ENCODE results near the gene RNPEP. TPM values are rescaled to one million over a fixed set of nuclear protein-coding genes. Genes with fewer than 3 reads are reported as not detected.

Gene RNPEP
- total RNA-seq, 1 donor from 2014 or later = 70.1 TPM

- TF ChIP-seq CTCF (IDR thresholded peaks at IDR 0.05; ENCODE audit: unreplicated experiment) = no peak
- Mint-ChIP-seq H3K27me3 (ENCODE audit: unreplicated experiment) (peaks cover 5% of the 10 kb centered on the region), H3K27ac (ENCODE audit: unreplicated experiment) (no peak overlapping the region), H3K4me1 (ENCODE audit: unreplicated experiment) (peaks cover 6% of the 10 kb centered on the region), H3K9me3 (ENCODE audit: unreplicated experiment) (no peaks in the 10 kb centered on the region), H3K4me3 (ENCODE audit: unreplicated experiment) (no peak overlapping the region), H3K36me3 (ENCODE audit: low read depth, unreplicated experiment) (peaks cover 4% of the 10 kb centered on the region)
- DNase-seq (ENCODE audit: low spot score) = no peak
Measured at GRCh38 chr1:202014060-202014459, 31.6 kb downstream of the RNPEP start.

- no peaks in the 10 kb centered on the region for H3K9me3 Mint-ChIP-seq (ENCODE audit: unreplicated experiment)
- H3K27ac Mint-ChIP-seq (ENCODE audit: unreplicated experiment) = no peak overlapping the region
- no peak for TF ChIP-seq CTCF (IDR thresholded peaks at IDR 0.05; ENCODE audit: unreplicated experiment)
- H3K4me3 Mint-ChIP-seq (ENCODE audit: unreplicated experiment) = no peak overlapping the region
- DNase-seq (ENCODE audit: low spot score) = no peak
- H3K4me1 Mint-ChIP-seq (ENCODE audit: unreplicated experiment) = peaks cover 3% of the 10 kb centered on the region
- peaks cover 5% of the 10 kb centered on the region for H3K36me3 Mint-ChIP-seq (ENCODE audit: low read depth, unreplicated experiment)
- H3K27me3 Mint-ChIP-seq (ENCODE audit: unreplicated experiment) = peaks cover 5% of the 10 kb centered on the region
Measured at GRCh38 chr1:202014915-202015661, 32.6 kb downstream of the RNPEP start.

- peaks cover 5% of the 10 kb centered on the region for H3K27me3 Mint-ChIP-seq (ENCODE audit: unreplicated experiment)
- H3K36me3 Mint-ChIP-seq (ENCODE audit: low read depth, unreplicated experiment) = peaks cover 5% of the 10 kb centered on the region
- no peak overlapping the region for H3K27ac Mint-ChIP-seq (ENCODE audit: unreplicated experiment)
- no peaks in the 10 kb centered on the region for H3K9me3 Mint-ChIP-seq (ENCODE audit: unreplicated experiment)
- TF ChIP-seq CTCF (IDR thresholded peaks at IDR 0.05; ENCODE audit: unreplicated experiment) = no peak
- DNase-seq (ENCODE audit: low spot score) = no peak
- H3K4me1 Mint-ChIP-seq (ENCODE audit: unreplicated experiment) = peaks cover 3% of the 10 kb centered on the region
- no peak overlapping the region for H3K4me3 Mint-ChIP-seq (ENCODE audit: unreplicated experiment)
Measured at GRCh38 chr1:202015662-202015937, 33.2 kb downstream of the RNPEP start.

- no peak for DNase-seq (ENCODE audit: low spot score)
- no peak for TF ChIP-seq CTCF (IDR thresholded peaks at IDR 0.05; ENCODE audit: unreplicated experiment)
Measured at GRCh38 chr1:202016022-202016810, 33.8 kb downstream of the RNPEP start.

More at GRCh38 chr1:202016022-202016810, 33.8 kb downstream of the RNPEP start:
- Mint-ChIP-seq H3K9me3 (ENCODE audit: unreplicated experiment) (no peaks in the 10 kb centered on the region), H3K27me3 (ENCODE audit: unreplicated experiment) (peaks cover 5% of the 10 kb centered on the region), H3K4me3 (ENCODE audit: unreplicated experiment) (no peak overlapping the region), H3K36me3 (ENCODE audit: low read depth, unreplicated experiment) (peaks cover 5% of the 10 kb centered on the region), H3K4me1 (ENCODE audit: unreplicated experiment) (peaks cover 3% of the 10 kb centered on the region), H3K27ac (ENCODE audit: unreplicated experiment) (no peak overlapping the region)

All from endothelial cell (in vitro differentiated cells).